IMR-90 (cell line): ENCODE data around the gene CTSF. TPM values are rescaled to one million over a fixed set of nuclear protein-coding genes. Genes with fewer than 3 reads are reported as not detected.

Experiments used
- ATAC-seq: fragments of 200-7000 bp; cut with Tn5 transposase; 2 replicates; pipeline ENCODE4 v1.9.1; 2020; ENCODE audit warnings: low read depth, mild to moderate bottlenecking, moderate library complexity
- BruUV-seq: library from RNA; stranded (reverse); fragments of 400-500 nt; replicated peaks from 2 replicates; lab custom pipeline; 2021; lab: Mats Ljungman, UMichigan
- CTCF ChIA-PET: fragments of 300-600 bp; formaldehyde crosslinking; extraction: SDS; loops from one replicate; lab custom pipeline; 2021; ENCODE audit warnings: antibody characterized with exemption; lab: Yijun Ruan, JAX
- POLR2A ChIA-PET: fragments of 300-600 bp; sonication (Branson Sonifier 250); formaldehyde crosslinking; loops from one replicate; lab custom pipeline; 2022; ENCODE audit warnings: antibody characterized with exemption; ENCODE audit not compliant: unreplicated experiment; lab: Charles Lee
- DNase-seq: peaks from one replicate; pipeline ENCODE4 v3.0.0; 2013
- H2AFZ ChIP-seq: replicated peaks from 2 replicates; pipeline ENCODE3; 2013; ENCODE audit warnings: low read length, mild to moderate bottlenecking; ENCODE audit not compliant: poor library complexity
- H2AK5ac ChIP-seq: 2 replicates; pipeline ENCODE4 v1.6.1; 2013; ENCODE audit warnings: low read depth, low read length, inconsistent platforms
- H2AK9ac ChIP-seq: replicated peaks from 2 replicates; pipeline ENCODE3; 2013; ENCODE audit warnings: mild to moderate bottlenecking, low read depth, low read length, moderate library complexity; ENCODE audit not compliant: poor library complexity
- H2BK120ac ChIP-seq: 2 replicates; pipeline ENCODE4 v1.6.1; 2013; ENCODE audit warnings: low read depth, low read length, inconsistent platforms
- H2BK15ac ChIP-seq: 3 replicates; pipeline ENCODE4 v1.6.1; 2013; ENCODE audit warnings: low read depth, low read length, inconsistent platforms
- H2BK20ac ChIP-seq: 2 replicates; pipeline ENCODE4 v1.6.1; 2013; ENCODE audit warnings: low read depth, mild to moderate bottlenecking, inconsistent platforms, low read length, moderate library complexity
- H2BK5ac ChIP-seq: 2 replicates; pipeline ENCODE4 v1.6.1; 2013; ENCODE audit warnings: mild to moderate bottlenecking, low read depth, low read length, inconsistent platforms; ENCODE audit not compliant: poor library complexity, severe bottlenecking
- H3K14ac ChIP-seq: replicated peaks from 2 replicates; pipeline ENCODE4 v1.6.1; 2013; ENCODE audit warnings: low read depth, low read length, inconsistent platforms
- H3K18ac ChIP-seq: 2 replicates; pipeline ENCODE4 v1.6.1; 2013; ENCODE audit warnings: low read depth, low read length, control low read depth
- H3K23ac ChIP-seq: 2 replicates; pipeline ENCODE4 v1.6.1; 2013; ENCODE audit warnings: low read depth, low read length, inconsistent platforms
- H3K27ac ChIP-seq: 2 replicates; pipeline ENCODE4 v1.5.1; 2013; ENCODE audit warnings: mild to moderate bottlenecking, control low read depth, low read length; ENCODE audit not compliant: insufficient read depth
- H3K27me3 ChIP-seq: 2 replicates; pipeline ENCODE4 v1.6.1; 2013; ENCODE audit warnings: low read length; ENCODE audit not compliant: control insufficient read depth, insufficient read depth
- H3K36me3 ChIP-seq: 2 replicates; pipeline ENCODE4 v1.6.1; 2013; ENCODE audit warnings: low read length, mixed read lengths; ENCODE audit not compliant: control insufficient read depth, insufficient read depth
- H3K4ac ChIP-seq: 2 replicates; pipeline ENCODE4 v1.6.1; 2013; ENCODE audit warnings: low read depth, low read length, inconsistent platforms
- H3K4me1 ChIP-seq: 2 replicates; pipeline ENCODE4 v1.6.1; 2013; ENCODE audit warnings: low read length, mixed read lengths; ENCODE audit not compliant: control insufficient read depth, insufficient read depth
- H3K4me2 ChIP-seq: 2 replicates; pipeline ENCODE4 v1.6.1; 2013; ENCODE audit warnings: low read depth, mild to moderate bottlenecking, control low read depth, low read length, moderate library complexity
- H3K4me3 ChIP-seq: 2 replicates; pipeline ENCODE4 v1.5.1; 2013; ENCODE audit warnings: low read depth, mild to moderate bottlenecking, control low read depth, low read length, moderate library complexity; ENCODE audit not compliant: insufficient read depth
- H3K56ac ChIP-seq: 2 replicates; pipeline ENCODE4 v1.6.1; 2013; ENCODE audit warnings: low read length, inconsistent platforms; ENCODE audit not compliant: insufficient read depth; ENCODE audit errors: extremely low read depth
- H3K79me1 ChIP-seq, 2 experiments: 2 replicates each; pipeline ENCODE4 v1.6.1; 2013; ENCODE audit warnings: low read length in 2 of 2, inconsistent platforms in 1 of 2, low read depth in 1 of 2
- H3K9ac ChIP-seq: 2 replicates; pipeline ENCODE4 v1.6.1; 2013; ENCODE audit warnings: low read depth, low read length, control low read depth
- H3K9me1 ChIP-seq: 2 replicates; pipeline ENCODE4 v1.6.1; 2013; ENCODE audit warnings: low read length, inconsistent platforms; ENCODE audit not compliant: insufficient read depth
- H3K9me3 ChIP-seq: 2 replicates; pipeline ENCODE4 v1.6.1; 2013; ENCODE audit warnings: low read length; ENCODE audit not compliant: control insufficient read depth, insufficient read depth
- H4K20me1 ChIP-seq: 2 replicates; pipeline ENCODE4 v1.6.1; 2013; ENCODE audit warnings: low read length, inconsistent platforms; ENCODE audit not compliant: insufficient read depth
- H4K5ac ChIP-seq: 2 replicates; pipeline ENCODE4 v1.6.1; 2013; ENCODE audit warnings: mild to moderate bottlenecking, low read depth, low read length, control low read depth
- H4K8ac ChIP-seq, 2 experiments: 2 replicates each; pipeline ENCODE4 v1.6.1; 2013; ENCODE audit warnings: low read depth in 2 of 2, low read length in 2 of 2, control low read depth in 1 of 2, inconsistent platforms in 1 of 2
- H4K91ac ChIP-seq: 2 replicates; pipeline ENCODE4 v1.6.1; 2013; ENCODE audit warnings: low read depth, low read length, inconsistent platforms; ENCODE audit not compliant: insufficient read depth
- BHLHE40 ChIP-seq: fragments of 150-350 bp; IDR thresholded peaks from 2 replicates; pipeline ENCODE4 v1.6.1; 2016; ENCODE audit warnings: mild to moderate bottlenecking, low read depth, low read length
- CEBPB ChIP-seq: IDR thresholded peaks from 2 replicates; pipeline ENCODE4 v1.6.1; 2012; ENCODE audit warnings: low read depth, low read length, improper control_type of control experiment
- CHD1 ChIP-seq: IDR thresholded peaks from 2 replicates; pipeline ENCODE4 v1.6.1; 2012; ENCODE audit warnings: low read depth, low read length, improper control_type of control experiment
- CTCF ChIP-seq: conservative IDR thresholded peaks from 2 replicates; pipeline ENCODE4 v1.5.1; 2012; ENCODE audit warnings: mild to moderate bottlenecking, low read depth, low read length, improper control_type of control experiment
- ELK1 ChIP-seq: fragments of 150-350 bp; IDR thresholded peaks from 2 replicates; pipeline ENCODE4 v1.6.1; 2016; ENCODE audit warnings: low read depth, mild to moderate bottlenecking, low read length, moderate library complexity, borderline replicate concordance
- FOS ChIP-seq: fragments of 150-350 bp; IDR thresholded peaks from 2 replicates; pipeline ENCODE4 v1.6.1; 2016; ENCODE audit warnings: low read depth, low read length
- MAFK ChIP-seq: IDR thresholded peaks from 2 replicates; pipeline ENCODE4 v1.6.1; 2012; ENCODE audit warnings: low read depth, low read length, improper control_type of control experiment
- MAZ ChIP-seq: IDR thresholded peaks from 2 replicates; pipeline ENCODE4 v1.6.1; 2012; ENCODE audit warnings: low read depth, mild to moderate bottlenecking, low read length, improper control_type of control experiment, moderate library complexity, borderline replicate concordance
- MXI1 ChIP-seq: IDR thresholded peaks from 2 replicates; pipeline ENCODE4 v1.6.1; 2012; ENCODE audit warnings: low read depth, mild to moderate bottlenecking, low read length, moderate library complexity, borderline replicate concordance
- NFE2L2 ChIP-seq: fragments of 150-350 bp; IDR thresholded peaks from 2 replicates; pipeline ENCODE4 v1.6.1; 2016; ENCODE audit warnings: low read depth, mild to moderate bottlenecking, low read length
- POLR2A ChIP-seq: IDR thresholded peaks from 2 replicates; pipeline ENCODE4 v1.6.1; 2012; ENCODE audit warnings: mild to moderate bottlenecking, low read depth, low read length
- RAD21 ChIP-seq: IDR thresholded peaks from 2 replicates; pipeline ENCODE4 v1.6.1; 2012; ENCODE audit warnings: low read length, improper control_type of control experiment
- RCOR1 ChIP-seq: IDR thresholded peaks from 2 replicates; pipeline ENCODE4 v1.6.1; 2012; ENCODE audit warnings: mild to moderate bottlenecking, low read length, improper control_type of control experiment; ENCODE audit not compliant: insufficient replicate concordance
- RFX5 ChIP-seq: IDR thresholded peaks from 2 replicates; pipeline ENCODE4 v1.8.0; 2012; ENCODE audit warnings: low read depth, mild to moderate bottlenecking, low read length, moderate library complexity
- SMC3 ChIP-seq: fragments of 150-350 bp; IDR thresholded peaks from 2 replicates; pipeline ENCODE4 v1.6.1; 2016; ENCODE audit warnings: low read depth, mild to moderate bottlenecking, antibody characterized with exemption, low read length, moderate library complexity
- WGBS, 2 experiments: methylation state at CpG; one replicate each; pipeline versions ENCODE4 v1.1.5 to v1.1.7; 2013; ENCODE audit warnings: missing lambda C conversion rate in 2 of 2; ENCODE audit not compliant: insufficient read length in 1 of 2; ENCODE audit errors: extremely low coverage in 2 of 2; 5-methylcytosine and 5-hydroxymethylcytosine counted together
- dilution Hi-C: fragments of 300-500 bp; cut with HindIII; formaldehyde crosslinking; loops from one replicate; pipeline ENCODE4 v1.14.3; 2018; ENCODE audit warnings: low sequenced_read_pairs; ENCODE audit not compliant: unreplicated experiment
- in situ Hi-C: fragments of 300-500 bp; cut with MboI; formaldehyde crosslinking; loops from 3 replicates; pipeline ENCODE4 v1.14.3; 2019; ENCODE audit warnings: low sequenced_read_pairs, inconsistent platforms, mixed read lengths
- intact Hi-C: fragments of 100-400 bp; cut with micrococcal nuclease; formaldehyde crosslinking; loops from 2 replicates; pipeline ENCODE4 v1.10.0; 2022
- polyA plus RNA-seq, 3 experiments: library from polyadenylated mRNA; depleted of rRNA; stranded (reverse); fragments of >200 nt; gene quantifications; 2 replicates each; pipeline ENCODE4 v1.2.3, GENCODE V29; 2012; ENCODE audit warnings: low replicate concordance in 1 of 3
- total RNA-seq: library from RNA; depleted of rRNA; stranded (reverse); fragments of >200 nt; gene quantifications from 2 replicates; pipeline ENCODE4 v1.2.3, GENCODE V29; 2012
- TF ChIP-seq, protein P1 (sequence below): fragments of 150-350 bp; IDR thresholded peaks from 2 replicates; pipeline ENCODE4 v1.6.1; 2017; ENCODE audit warnings: mild to moderate bottlenecking, antibody characterized with exemption, low read length, low read depth

The CTSF gene
- total and polyA plus RNA-seq, 2 of the 4 experiments (the other 2 are of a cell fraction), result 4.1 to 16.0 TPM

DNA sequence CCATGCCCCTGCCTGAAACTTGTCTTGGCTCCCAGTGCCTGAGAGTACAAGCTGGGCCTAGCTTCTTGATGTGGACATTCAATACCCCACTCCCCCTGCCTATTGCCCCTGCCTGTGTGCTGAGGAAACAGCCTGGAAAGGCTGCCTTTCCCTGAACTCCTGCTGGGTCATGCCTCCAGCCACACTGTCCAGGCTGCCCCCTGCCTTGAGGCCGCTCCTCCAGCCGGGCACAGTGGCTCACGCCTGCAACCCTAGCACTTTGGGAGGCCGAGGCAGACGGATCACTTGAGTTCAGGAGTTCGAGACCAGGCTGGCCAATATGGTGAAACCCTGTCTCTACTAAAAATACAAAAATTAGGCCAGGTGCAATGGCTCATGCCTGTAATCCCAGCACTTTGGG, 34.7 kb upstream of the CTSF start:
- Histone ChIP-seq H3K4me1 (peaks cover 12% of the 10 kb centered on the region), H2BK120ac (no peak overlapping the region), H2AFZ (no peak overlapping the region), H3K79me1 (peaks cover 5 to 30% of the 10 kb centered on the region in 2 experiments; a peak in 3 of 4 replicates), H4K8ac (no peak overlapping the region), H3K9ac (no peak overlapping the region), H3K4me3 (no peak overlapping the region), H3K27me3 (no peaks in the 10 kb centered on the region), H3K4ac (no peak overlapping the region), H2AK5ac (no peak overlapping the region), H2BK5ac (no peak overlapping the region), H4K5ac (no peak overlapping the region), H4K91ac (no peak overlapping the region), H4K20me1 (peaks cover 33% of the 10 kb centered on the region), H2BK20ac (no peak overlapping the region), H3K14ac (no peak overlapping the region), H3K4me2 (no peak overlapping the region), H3K9me1 (peaks cover 26% of the 10 kb centered on the region; the same call in 1 of the 2 replicates), H3K23ac (no peak overlapping the region), H3K27ac (no peak overlapping the region), H3K56ac (no peak overlapping the region), H3K9me3 (no peaks in the 10 kb centered on the region), H2BK15ac (no peak overlapping the region), H2AK9ac (no peak overlapping the region), H3K18ac (no peak overlapping the region), H3K36me3 (peaks cover 42% of the 10 kb centered on the region)
- no TSS peak for BruUV-seq
- intact Hi-C loops (no loop called here), in situ Hi-C loops (no loop called here), dilution Hi-C loops (no loop called here)
- WGBS, 2 experiments, result 96% methylated on average over 5 of the region's 6 CpGs; no CpG with 5 or more reads in 1 of the 2 experiments
- ATAC-seq (no peak), DNase-seq (no peak)
- ChIA-PET POLR2A (no interaction called here), CTCF (no interaction called here)
- no peak for TF ChIP-seq MXI1
- no peak for TF ChIP-seq BHLHE40
- TF ChIP-seq MAFK, result no peak
- TF ChIP-seq CEBPB, result no peak
- TF ChIP-seq RFX5, result no peak
- TF ChIP-seq ELK1, result no peak
- TF ChIP-seq RCOR1, result no peak
- TF ChIP-seq, protein P1, sequence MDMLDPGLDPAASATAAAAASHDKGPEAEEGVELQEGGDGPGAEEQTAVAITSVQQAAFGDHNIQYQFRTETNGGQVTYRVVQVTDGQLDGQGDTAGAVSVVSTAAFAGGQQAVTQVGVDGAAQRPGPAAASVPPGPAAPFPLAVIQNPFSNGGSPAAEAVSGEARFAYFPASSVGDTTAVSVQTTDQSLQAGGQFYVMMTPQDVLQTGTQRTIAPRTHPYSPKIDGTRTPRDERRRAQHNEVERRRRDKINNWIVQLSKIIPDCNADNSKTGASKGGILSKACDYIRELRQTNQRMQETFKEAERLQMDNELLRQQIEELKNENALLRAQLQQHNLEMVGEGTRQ, result no peak
- no peak for TF ChIP-seq NFE2L2
- TF ChIP-seq CHD1, result no peak
- no peak for TF ChIP-seq MAZ
- TF ChIP-seq RAD21, result no peak
- no peak for TF ChIP-seq FOS
- no peak for TF ChIP-seq CTCF
- no peak for TF ChIP-seq POLR2A
- TF ChIP-seq SMC3, result no peak
